GM23338 (cell line): Measurements from ENCODE around the gene MSRB1. TPM values are rescaled to one million over a fixed set of nuclear protein-coding genes. Genes with fewer than 3 reads are reported as not detected.
A peak's percentile ranks its signal among the peaks of the same experiment; 100 is the strongest.

Source experiments
- ATAC-seq: fragments of 200-7000 bp; cut with Tn5 transposase; 3 replicates; pipeline ENCODE4 v1.9.1; 2020
- DNase-seq: peaks from one replicate; pipeline ENCODE4 v3.0.0-alpha.2; 2015; ENCODE audit warnings: low spot score
- H2AFZ ChIP-seq: fragments of 200-600 bp; sonication (generic); 2 replicates; pipeline ENCODE4 v1.8.0; 2016; ENCODE audit warnings: antibody characterized with exemption, mild to moderate bottlenecking, moderate library complexity
- H3F3A ChIP-seq: fragments of 200-600 bp; sonication (generic); replicated peaks from 2 replicates; pipeline ENCODE4 v1.8.0; 2017; ENCODE audit warnings: antibody characterized with exemption, mixed run types, low read depth
- H3K27ac ChIP-seq: fragments of 200-600 bp; sonication (generic); 2 replicates; pipeline ENCODE4 v1.6.1; 2016; ENCODE audit warnings: low read depth
- H3K27me3 ChIP-seq: fragments of 200-600 bp; sonication (generic); 2 replicates; pipeline ENCODE4 v1.8.0; 2016; ENCODE audit warnings: mild to moderate bottlenecking, mixed run types, moderate library complexity; ENCODE audit not compliant: insufficient read depth
- H3K36me3 ChIP-seq: fragments of 200-600 bp; sonication (generic); 2 replicates; pipeline ENCODE4 v1.8.0; 2016; ENCODE audit warnings: mild to moderate bottlenecking; ENCODE audit not compliant: insufficient read depth
- H3K4me1 ChIP-seq: fragments of 200-600 bp; sonication (generic); 2 replicates; pipeline ENCODE4 v1.8.0; 2016; ENCODE audit warnings: mild to moderate bottlenecking, moderate library complexity; ENCODE audit not compliant: insufficient read depth
- H3K4me2 ChIP-seq: fragments of 200-600 bp; sonication (generic); 2 replicates; pipeline ENCODE4 v1.7.1; 2017; ENCODE audit warnings: mixed run types
- H3K4me3 ChIP-seq: fragments of 200-600 bp; sonication (generic); 2 replicates; pipeline ENCODE4 v1.6.1; 2016; ENCODE audit warnings: mixed run types
- H3K79me2 ChIP-seq: fragments of 200-600 bp; sonication (generic); replicated peaks from 2 replicates; pipeline ENCODE4 v1.8.0; 2017; ENCODE audit warnings: mild to moderate bottlenecking; ENCODE audit not compliant: insufficient read depth
- H3K9me2 ChIP-seq: fragments of 200-600 bp; sonication (generic); 2 replicates; pipeline ENCODE4 v1.8.0; 2017; ENCODE audit not compliant: insufficient read depth
- H4K20me1 ChIP-seq: fragments of 200-600 bp; sonication (generic); replicated peaks from 2 replicates; pipeline ENCODE4 v1.8.0; 2017; ENCODE audit warnings: mild to moderate bottlenecking; ENCODE audit not compliant: insufficient read depth
- H3K27ac Mint-ChIP-seq: 2 replicates; pipeline ENCODE4 v1.8.0; 2020; ENCODE audit warnings: inconsistent platforms, mild to moderate bottlenecking, moderate library complexity, mixed read lengths
- H3K27me3 Mint-ChIP-seq: 3 replicates; pipeline ENCODE4 v1.8.0; 2022; ENCODE audit warnings: low read depth, mild to moderate bottlenecking, moderate library complexity, mixed read lengths, inconsistent platforms; ENCODE audit not compliant: insufficient read depth, poor library complexity
- H3K36me3 Mint-ChIP-seq: 3 replicates; pipeline ENCODE4 v1.8.0; 2021; ENCODE audit warnings: low read depth, mild to moderate bottlenecking, inconsistent platforms, moderate library complexity, mixed read lengths
- H3K4me1 Mint-ChIP-seq: 3 replicates; pipeline ENCODE4 v1.8.0; 2020; ENCODE audit warnings: mild to moderate bottlenecking, inconsistent platforms, mixed read lengths
- H3K4me3 Mint-ChIP-seq: 3 replicates; pipeline ENCODE4 v1.8.0; 2021; ENCODE audit warnings: moderate library complexity, mild to moderate bottlenecking, inconsistent platforms, mixed read lengths
- H3K9me3 Mint-ChIP-seq: 3 replicates; pipeline ENCODE4 v1.8.0; 2020; ENCODE audit warnings: moderate library complexity, mild to moderate bottlenecking, inconsistent platforms, mixed read lengths
- CREB1 ChIP-seq: fragments of 250-450 bp; sonication (Bioruptor Pico); IDR thresholded peaks from 2 replicates; pipeline ENCODE4 v1.5.0; 2020; ENCODE audit warnings: low read depth, mild to moderate bottlenecking, moderate library complexity
- EZH2 ChIP-seq: fragments of 200-600 bp; sonication (generic); IDR thresholded peaks from one replicate; pipeline ENCODE4 v1.8.0; 2017; ENCODE audit warnings: antibody characterized with exemption, mild to moderate bottlenecking, low read depth; ENCODE audit not compliant: unreplicated experiment
- JUNB ChIP-seq: IDR thresholded peaks from one replicate; pipeline ENCODE4 v1.6.1; 2016; ENCODE audit warnings: antibody characterized with exemption; ENCODE audit not compliant: unreplicated experiment
- NANOG ChIP-seq: IDR thresholded peaks from 2 replicates; pipeline ENCODE4 v1.6.1; 2016; ENCODE audit warnings: antibody characterized with exemption, borderline replicate concordance
- POLR2AphosphoS5 ChIP-seq: IDR thresholded peaks from 2 replicates; pipeline ENCODE4 v1.6.1; 2016; ENCODE audit warnings: antibody characterized with exemption, low read depth
- ZNF114 ChIP-seq: fragments of 250-450 bp; sonication (Bioruptor Pico); IDR thresholded peaks from 2 replicates; pipeline ENCODE4 v1.5.0; 2020; ENCODE audit warnings: mild to moderate bottlenecking, moderate library complexity
- ZNF331 ChIP-seq: fragments of 250-450 bp; sonication (Bioruptor Pico); IDR thresholded peaks from 2 replicates; pipeline ENCODE4 v1.5.0; 2020; ENCODE audit warnings: low read depth, mild to moderate bottlenecking, moderate library complexity
- polyA plus RNA-seq: library from polyadenylated mRNA; unstranded; fragments of >200 nt; fragmentation: Nextera tagmentation; extraction: Ambion mirVana; gene quantifications from 2 replicates; pipeline ENCODE4 v1.2.1, GENCODE V29; 2016
- total RNA-seq: library from RNA; depleted of rRNA; stranded (reverse); fragments of >200 nt; shearing (Covaris generic); gene quantifications from 2 replicates; pipeline ENCODE4 v1.2.3, GENCODE V29; 2014
- TF ChIP-seq, protein P1 (sequence below): fragments of 250-450 bp; sonication (Bioruptor Pico); IDR thresholded peaks from 2 replicates; pipeline ENCODE4 v1.5.0; 2020; ENCODE audit warnings: mild to moderate bottlenecking, moderate library complexity
- TF ChIP-seq, protein P2 (sequence below): IDR thresholded peaks from one replicate; pipeline ENCODE4 v1.6.1; 2018; ENCODE audit warnings: antibody characterized with exemption; ENCODE audit not compliant: unreplicated experiment

MSRB1 gene
- total and polyA plus RNA-seq, 2 experiments from 2014 or later: 30.4 to 31.3 TPM

DNA sequence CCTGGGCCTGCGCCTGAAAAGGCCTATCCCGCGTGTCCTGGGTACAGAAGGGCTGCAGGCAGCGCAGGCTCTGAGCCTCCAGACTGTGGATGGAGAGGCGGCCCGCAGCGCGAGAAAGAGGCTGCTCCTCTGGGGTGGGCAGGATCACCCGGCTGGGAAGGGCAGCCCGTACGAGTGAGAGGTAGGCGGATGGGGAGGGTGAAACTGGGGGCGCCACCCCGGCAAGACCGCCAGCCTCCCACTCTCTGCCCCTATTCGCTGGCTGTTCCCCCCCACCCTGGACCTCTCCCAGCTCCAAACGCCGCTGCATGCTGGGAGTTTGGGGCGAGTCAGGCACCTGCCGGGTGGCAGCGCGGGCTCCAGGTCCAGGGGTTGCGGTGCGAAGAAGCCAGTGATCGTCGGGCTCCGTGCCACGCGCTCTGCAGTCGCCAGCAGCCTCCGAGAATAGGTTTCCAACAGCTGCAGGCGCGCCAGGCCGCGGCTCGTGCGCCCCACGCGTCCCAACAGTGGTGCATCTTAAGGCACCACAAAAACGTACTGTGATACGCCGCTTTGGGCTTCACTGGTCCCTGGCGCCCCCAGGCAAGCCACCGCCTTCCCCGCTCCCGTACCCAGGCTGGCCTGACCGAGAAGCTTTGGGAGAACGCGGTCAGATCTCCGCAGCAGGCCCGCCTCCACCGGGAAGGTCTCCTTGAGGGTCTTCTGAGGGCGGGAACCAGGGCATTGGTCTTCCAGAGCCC lies 37.2 kb upstream of the MSRB1 start:
- Mint-ChIP-seq H3K9me3 (no peaks in the 10 kb centered on the region), H3K36me3 (peaks cover 13% of the 10 kb centered on the region), H3K27ac (no peak overlapping the region), H3K27me3 (peaks cover 47% of the 10 kb centered on the region), H3K4me1 (peaks cover 23% of the 10 kb centered on the region), H3K4me3 (peak overlapping the region; percentile 68)
- peaks cover 31% of the 10 kb centered on the region for H3F3A ChIP-seq
- peak; percentile 19 for TF ChIP-seq EZH2
- TF ChIP-seq, protein P1, sequence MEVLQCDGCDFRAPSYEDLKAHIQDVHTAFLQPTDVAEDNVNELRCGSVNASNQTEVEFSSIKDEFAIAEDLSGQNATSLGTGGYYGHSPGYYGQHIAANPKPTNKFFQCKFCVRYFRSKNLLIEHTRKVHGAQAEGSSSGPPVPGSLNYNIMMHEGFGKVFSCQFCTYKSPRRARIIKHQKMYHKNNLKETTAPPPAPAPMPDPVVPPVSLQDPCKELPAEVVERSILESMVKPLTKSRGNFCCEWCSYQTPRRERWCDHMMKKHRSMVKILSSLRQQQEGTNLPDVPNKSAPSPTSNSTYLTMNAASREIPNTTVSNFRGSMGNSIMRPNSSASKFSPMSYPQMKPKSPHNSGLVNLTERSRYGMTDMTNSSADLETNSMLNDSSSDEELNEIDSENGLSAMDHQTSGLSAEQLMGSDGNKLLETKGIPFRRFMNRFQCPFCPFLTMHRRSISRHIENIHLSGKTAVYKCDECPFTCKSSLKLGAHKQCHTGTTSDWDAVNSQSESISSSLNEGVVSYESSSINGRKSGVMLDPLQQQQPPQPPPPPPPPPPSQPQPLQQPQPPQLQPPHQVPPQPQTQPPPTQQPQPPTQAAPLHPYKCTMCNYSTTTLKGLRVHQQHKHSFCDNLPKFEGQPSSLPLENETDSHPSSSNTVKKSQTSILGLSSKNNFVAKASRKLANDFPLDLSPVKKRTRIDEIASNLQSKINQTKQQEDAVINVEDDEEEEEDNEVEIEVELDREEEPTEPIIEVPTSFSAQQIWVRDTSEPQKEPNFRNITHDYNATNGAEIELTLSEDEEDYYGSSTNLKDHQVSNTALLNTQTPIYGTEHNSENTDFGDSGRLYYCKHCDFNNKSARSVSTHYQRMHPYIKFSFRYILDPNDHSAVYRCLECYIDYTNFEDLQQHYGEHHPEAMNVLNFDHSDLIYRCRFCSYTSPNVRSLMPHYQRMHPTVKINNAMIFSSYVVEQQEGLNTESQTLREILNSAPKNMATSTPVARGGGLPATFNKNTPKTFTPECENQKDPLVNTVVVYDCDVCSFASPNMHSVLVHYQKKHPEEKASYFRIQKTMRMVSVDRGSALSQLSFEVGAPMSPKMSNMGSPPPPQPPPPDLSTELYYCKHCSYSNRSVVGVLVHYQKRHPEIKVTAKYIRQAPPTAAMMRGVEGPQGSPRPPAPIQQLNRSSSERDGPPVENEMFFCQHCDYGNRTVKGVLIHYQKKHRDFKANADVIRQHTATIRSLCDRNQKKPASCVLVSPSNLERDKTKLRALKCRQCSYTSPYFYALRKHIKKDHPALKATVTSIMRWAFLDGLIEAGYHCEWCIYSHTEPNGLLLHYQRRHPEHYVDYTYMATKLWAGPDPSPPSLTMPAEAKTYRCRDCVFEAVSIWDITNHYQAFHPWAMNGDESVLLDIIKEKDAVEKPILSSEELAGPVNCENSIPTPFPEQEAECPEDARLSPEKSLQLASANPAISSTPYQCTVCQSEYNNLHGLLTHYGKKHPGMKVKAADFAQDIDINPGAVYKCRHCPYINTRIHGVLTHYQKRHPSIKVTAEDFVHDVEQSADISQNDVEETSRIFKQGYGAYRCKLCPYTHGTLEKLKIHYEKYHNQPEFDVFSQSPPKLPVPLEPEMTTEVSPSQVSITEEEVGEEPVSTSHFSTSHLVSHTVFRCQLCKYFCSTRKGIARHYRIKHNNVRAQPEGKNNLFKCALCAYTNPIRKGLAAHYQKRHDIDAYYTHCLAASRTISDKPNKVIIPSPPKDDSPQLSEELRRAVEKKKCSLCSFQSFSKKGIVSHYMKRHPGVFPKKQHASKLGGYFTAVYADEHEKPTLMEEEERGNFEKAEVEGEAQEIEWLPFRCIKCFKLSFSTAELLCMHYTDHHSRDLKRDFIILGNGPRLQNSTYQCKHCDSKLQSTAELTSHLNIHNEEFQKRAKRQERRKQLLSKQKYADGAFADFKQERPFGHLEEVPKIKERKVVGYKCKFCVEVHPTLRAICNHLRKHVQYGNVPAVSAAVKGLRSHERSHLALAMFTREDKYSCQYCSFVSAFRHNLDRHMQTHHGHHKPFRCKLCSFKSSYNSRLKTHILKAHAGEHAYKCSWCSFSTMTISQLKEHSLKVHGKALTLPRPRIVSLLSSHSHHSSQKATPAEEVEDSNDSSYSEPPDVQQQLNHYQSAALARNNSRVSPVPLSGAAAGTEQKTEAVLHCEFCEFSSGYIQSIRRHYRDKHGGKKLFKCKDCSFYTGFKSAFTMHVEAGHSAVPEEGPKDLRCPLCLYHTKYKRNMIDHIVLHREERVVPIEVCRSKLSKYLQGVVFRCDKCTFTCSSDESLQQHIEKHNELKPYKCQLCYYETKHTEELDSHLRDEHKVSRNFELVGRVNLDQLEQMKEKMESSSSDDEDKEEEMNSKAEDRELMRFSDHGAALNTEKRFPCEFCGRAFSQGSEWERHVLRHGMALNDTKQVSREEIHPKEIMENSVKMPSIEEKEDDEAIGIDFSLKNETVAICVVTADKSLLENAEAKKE (CRISPR knock-in tag): no peak
- peaks cover 19% of the 10 kb centered on the region for H3K4me1 ChIP-seq
- peaks cover 1% of the 10 kb centered on the region; the same call in 1 of the 2 replicates for H3K79me2 ChIP-seq
- 0 out of 2 replicates have a peak overlapping the region, but pooled peaks have one; percentile 38 for H2AFZ ChIP-seq
- H3K36me3 ChIP-seq: no peaks in the 10 kb centered on the region
- no peaks in the 10 kb centered on the region; the same call in none of the 2 replicates for H4K20me1 ChIP-seq
- no peaks in the 10 kb centered on the region for H3K9me2 ChIP-seq
- H3K4me2 ChIP-seq: peak overlapping the region; percentile 89
- H3K4me3 ChIP-seq: peak overlapping the region; percentile 68
- ATAC-seq (peak; percentile 4), DNase-seq (peak; percentile 66)
- no peak overlapping the region for H3K27ac ChIP-seq
- H3K27me3 ChIP-seq: peaks cover 36% of the 10 kb centered on the region

DNA sequence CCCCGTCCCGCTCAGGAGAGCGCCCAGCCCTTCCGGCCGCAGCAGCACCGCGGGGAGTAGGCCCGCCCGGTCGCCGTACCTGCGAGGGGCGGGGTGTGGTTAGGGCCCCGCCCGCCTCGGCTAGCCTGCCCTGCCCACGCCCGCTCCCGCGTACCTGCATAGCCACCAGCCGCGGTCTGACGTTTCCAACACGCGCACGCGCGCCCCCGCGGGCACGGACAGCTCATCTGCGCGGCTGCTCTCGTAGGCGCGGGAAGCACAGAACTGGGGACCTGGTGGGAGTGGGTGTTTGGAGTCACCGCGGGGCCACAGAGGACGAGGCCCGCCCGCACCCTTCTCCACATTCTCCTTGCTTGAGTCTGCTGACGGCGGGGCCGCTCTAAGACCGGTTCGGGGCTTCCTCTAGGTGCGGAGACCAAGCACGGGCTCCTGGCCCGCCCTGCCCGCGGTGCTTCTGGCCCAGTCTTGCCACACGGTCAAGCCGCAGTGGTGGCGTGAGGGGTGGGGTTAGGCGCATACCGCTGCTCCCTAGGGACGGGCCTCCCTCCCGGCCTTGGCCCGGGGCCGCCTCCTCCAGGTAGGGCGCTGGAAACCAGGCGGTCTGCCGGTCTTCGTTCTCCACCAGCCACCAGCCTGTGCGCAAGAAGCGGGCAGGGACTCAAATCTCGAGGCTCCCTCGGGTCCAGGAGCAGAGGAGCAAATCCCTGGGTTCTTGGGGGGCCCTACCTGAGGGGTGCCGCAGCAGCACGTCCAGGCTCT lies 36.5 kb upstream of the MSRB1 start:
- DNase-seq (peak; percentile 78), ATAC-seq (peak; percentile 48)
- peak overlapping the region; percentile 68 for H3K4me3 Mint-ChIP-seq
- H2AFZ ChIP-seq: 0 out of 2 replicates have a peak overlapping the region, but pooled peaks have one; percentile 18
- H3K9me2 ChIP-seq: no peaks in the 10 kb centered on the region
- H3K27me3 ChIP-seq: peaks cover 36% of the 10 kb centered on the region
- H3K4me3 ChIP-seq: peak overlapping the region; percentile 68
- peak overlapping the region; percentile 89 for H3K4me2 ChIP-seq
- H3K4me1 Mint-ChIP-seq: peaks cover 19% of the 10 kb centered on the region
- H3K4me1 ChIP-seq: peaks cover 16% of the 10 kb centered on the region
- H3K27me3 Mint-ChIP-seq: peaks cover 42% of the 10 kb centered on the region
- H4K20me1 ChIP-seq: no peaks in the 10 kb centered on the region; the same call in none of the 2 replicates
- H3K27ac Mint-ChIP-seq: no peak overlapping the region
- H3K36me3 ChIP-seq: no peaks in the 10 kb centered on the region
- no peak overlapping the region for H3K27ac ChIP-seq
- peaks cover 11% of the 10 kb centered on the region; the same call in 2 of the 3 replicates for H3K36me3 Mint-ChIP-seq
- no peaks in the 10 kb centered on the region for H3K79me2 ChIP-seq
- H3K9me3 Mint-ChIP-seq: no peaks in the 10 kb centered on the region
- H3F3A ChIP-seq: peaks cover 25% of the 10 kb centered on the region
- TF ChIP-seq ZNF114 (no peak), NANOG (no peak), EZH2 (no peak), ZNF331 (CRISPR knock-in tag) (no peak), POLR2AphosphoS5 (peak; percentile 84), CREB1 (CRISPR knock-in tag) (no peak), JUNB (no peak)
- TF ChIP-seq, protein P2, sequence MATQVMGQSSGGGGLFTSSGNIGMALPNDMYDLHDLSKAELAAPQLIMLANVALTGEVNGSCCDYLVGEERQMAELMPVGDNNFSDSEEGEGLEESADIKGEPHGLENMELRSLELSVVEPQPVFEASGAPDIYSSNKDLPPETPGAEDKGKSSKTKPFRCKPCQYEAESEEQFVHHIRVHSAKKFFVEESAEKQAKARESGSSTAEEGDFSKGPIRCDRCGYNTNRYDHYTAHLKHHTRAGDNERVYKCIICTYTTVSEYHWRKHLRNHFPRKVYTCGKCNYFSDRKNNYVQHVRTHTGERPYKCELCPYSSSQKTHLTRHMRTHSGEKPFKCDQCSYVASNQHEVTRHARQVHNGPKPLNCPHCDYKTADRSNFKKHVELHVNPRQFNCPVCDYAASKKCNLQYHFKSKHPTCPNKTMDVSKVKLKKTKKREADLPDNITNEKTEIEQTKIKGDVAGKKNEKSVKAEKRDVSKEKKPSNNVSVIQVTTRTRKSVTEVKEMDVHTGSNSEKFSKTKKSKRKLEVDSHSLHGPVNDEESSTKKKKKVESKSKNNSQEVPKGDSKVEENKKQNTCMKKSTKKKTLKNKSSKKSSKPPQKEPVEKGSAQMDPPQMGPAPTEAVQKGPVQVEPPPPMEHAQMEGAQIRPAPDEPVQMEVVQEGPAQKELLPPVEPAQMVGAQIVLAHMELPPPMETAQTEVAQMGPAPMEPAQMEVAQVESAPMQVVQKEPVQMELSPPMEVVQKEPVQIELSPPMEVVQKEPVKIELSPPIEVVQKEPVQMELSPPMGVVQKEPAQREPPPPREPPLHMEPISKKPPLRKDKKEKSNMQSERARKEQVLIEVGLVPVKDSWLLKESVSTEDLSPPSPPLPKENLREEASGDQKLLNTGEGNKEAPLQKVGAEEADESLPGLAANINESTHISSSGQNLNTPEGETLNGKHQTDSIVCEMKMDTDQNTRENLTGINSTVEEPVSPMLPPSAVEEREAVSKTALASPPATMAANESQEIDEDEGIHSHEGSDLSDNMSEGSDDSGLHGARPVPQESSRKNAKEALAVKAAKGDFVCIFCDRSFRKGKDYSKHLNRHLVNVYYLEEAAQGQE: no peak
